ENCODE data around the gene MRPL21.
A peak's percentile ranks its signal among the peaks of the same experiment; 100 is the strongest.
"Not testable (repeated sequence)": the region's sequence is repeated elsewhere in the genome, so short reads cannot be mapped to it uniquely, and the experiment has no call there.

Gene MRPL21

GRCh38 chr11:68890490-68891231 is 13.0 kb downstream of the MRPL21 start:
- peak; percentile 95 for DNase-seq
- no peaks in the 10 kb centered on the region for H3K27me3 ChIP-seq
- H3K36me3 ChIP-seq: peaks cover 36% of the 10 kb centered on the region
- peaks cover 24% of the 10 kb centered on the region for H3K4me1 ChIP-seq
- H3K9me3 ChIP-seq: no peaks in the 10 kb centered on the region
- peak overlapping the region; percentile 22 for H3K4me3 ChIP-seq (ENCODE audit: low read depth, low read length)
- no peak for TF ChIP-seq CTCF (IDR thresholded peaks at IDR 0.05; ENCODE audit: low read depth, low read length)

- peaks cover 24% of the 10 kb centered on the region for H3K4me1 ChIP-seq
- peak; percentile 83 for DNase-seq
- H3K27me3 ChIP-seq: no peaks in the 10 kb centered on the region
- H3K36me3 ChIP-seq: peaks cover 30% of the 10 kb centered on the region
- peak; percentile 84 for TF ChIP-seq CTCF (IDR thresholded peaks at IDR 0.05; ENCODE audit: low read depth, low read length)
- H3K4me3 ChIP-seq (ENCODE audit: low read depth, low read length): peak overlapping the region; percentile 22
- H3K9me3 ChIP-seq: no peaks in the 10 kb centered on the region
These were observed 13.6 kb downstream of the MRPL21 start for GRCh38 chr11:68889948-68890446.

- not testable (repeated sequence) for H3K27me3 ChIP-seq; DNase-seq; H3K36me3 ChIP-seq; H3K9me3 ChIP-seq; H3K4me1 ChIP-seq; H3K4me3 ChIP-seq (ENCODE audit: low read depth, low read length)
These were observed 18.8 kb downstream of the MRPL21 start for GRCh38 chr11:68884827-68885226.

- no peaks in the 10 kb centered on the region for H3K36me3 ChIP-seq
These were observed 21.2 kb downstream of the MRPL21 start for GRCh38 chr11:68882391-68882790.

GRCh38 chr11:68881320-68881719 is 22.3 kb downstream of the MRPL21 start:
- DNase-seq: no peak
- no peak for TF ChIP-seq CTCF (IDR thresholded peaks at IDR 0.05; ENCODE audit: low read depth, low read length)
- Histone ChIP-seq H3K36me3 (no peaks in the 10 kb centered on the region), H3K4me1 (no peaks in the 10 kb centered on the region), H3K9me3 (no peaks in the 10 kb centered on the region), H3K27me3 (no peaks in the 10 kb centered on the region), H3K4me3 (ENCODE audit: low read depth, low read length) (no peak overlapping the region)

More at GRCh38 chr11:68882391-68882790, 21.2 kb downstream of the MRPL21 start:
- DNase-seq: no peak
- Histone ChIP-seq H3K4me1 (no peaks in the 10 kb centered on the region), H3K27me3 (no peaks in the 10 kb centered on the region), H3K4me3 (ENCODE audit: low read depth, low read length) (no peak overlapping the region), H3K9me3 (no peaks in the 10 kb centered on the region)
- no peak for TF ChIP-seq CTCF (IDR thresholded peaks at IDR 0.05; ENCODE audit: low read depth, low read length)

- Histone ChIP-seq H3K9me3 (no peaks in the 10 kb centered on the region), H3K4me1 (no peaks in the 10 kb centered on the region)
- TF ChIP-seq CTCF (IDR thresholded peaks at IDR 0.05; ENCODE audit: low read depth, low read length): no peak
These were observed 22.8 kb downstream of the MRPL21 start for GRCh38 chr11:68880851-68881250.

More at GRCh38 chr11:68880851-68881250, 22.8 kb downstream of the MRPL21 start:
- Histone ChIP-seq H3K36me3 (no peaks in the 10 kb centered on the region), H3K4me3 (ENCODE audit: low read depth, low read length) (no peak overlapping the region), H3K27me3 (no peaks in the 10 kb centered on the region)
- no peak for DNase-seq
